AG04449 (cell line): ENCODE data around the gene ASNS.
"Not testable (repeated sequence)": the region's sequence is repeated elsewhere in the genome, so short reads cannot be mapped to it uniquely, and the experiment has no call there.

Source experiments
- CTCF ChIA-PET: fragments of 350-600 bp; formaldehyde crosslinking; extraction: SDS; loops from one replicate; lab custom pipeline; 2021; ENCODE audit warnings: antibody characterized with exemption; lab: Yijun Ruan, JAX
- POLR2A ChIA-PET: fragments of 400-600, 350-600 bp; formaldehyde crosslinking; extraction: SDS; loops from one replicate; lab custom pipeline; 2020; ENCODE audit warnings: antibody characterized with exemption, inconsistent platforms; lab: Yijun Ruan, JAX
- DNase-seq: peaks from one replicate; pipeline ENCODE4 v3.0.0-alpha.2; 2010; ENCODE audit warnings: low read depth, low spot score
- H3K4me3 ChIP-seq: 2 replicates; pipeline ENCODE4 v1.5.1; 2011; ENCODE audit warnings: low read depth, mild to moderate bottlenecking, control low read depth, low read length
- CTCF ChIP-seq: IDR thresholded peaks from one replicate; pipeline ENCODE4 v1.5.1; 2011; ENCODE audit warnings: mild to moderate bottlenecking, moderate library complexity, low read length, control low read depth, inconsistent platforms; ENCODE audit not compliant: insufficient read depth; ENCODE audit errors: missing control alignments

Gene ASNS

DNA sequence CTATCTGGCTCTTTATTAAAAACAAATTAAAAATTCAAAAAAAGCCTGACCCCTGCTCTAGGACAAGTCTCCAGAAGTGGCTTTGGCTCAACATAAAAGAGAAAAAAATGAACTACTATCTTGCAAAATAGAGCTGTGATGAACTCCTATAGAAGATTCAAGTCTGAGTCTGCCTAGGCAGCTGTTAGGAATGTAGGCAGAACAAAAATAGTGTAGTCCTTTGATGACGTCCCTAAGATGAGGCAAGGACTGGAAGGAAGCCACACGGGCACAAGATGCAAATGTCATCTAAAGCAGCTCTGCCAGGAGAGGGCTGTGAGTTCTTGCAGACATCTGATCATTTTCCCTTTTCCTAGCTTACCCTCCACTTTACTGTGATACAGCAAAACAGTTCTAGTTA is 20.5 kb downstream of the ASNS start:
- POLR2A ChIA-PET: no interaction called here

DNA sequence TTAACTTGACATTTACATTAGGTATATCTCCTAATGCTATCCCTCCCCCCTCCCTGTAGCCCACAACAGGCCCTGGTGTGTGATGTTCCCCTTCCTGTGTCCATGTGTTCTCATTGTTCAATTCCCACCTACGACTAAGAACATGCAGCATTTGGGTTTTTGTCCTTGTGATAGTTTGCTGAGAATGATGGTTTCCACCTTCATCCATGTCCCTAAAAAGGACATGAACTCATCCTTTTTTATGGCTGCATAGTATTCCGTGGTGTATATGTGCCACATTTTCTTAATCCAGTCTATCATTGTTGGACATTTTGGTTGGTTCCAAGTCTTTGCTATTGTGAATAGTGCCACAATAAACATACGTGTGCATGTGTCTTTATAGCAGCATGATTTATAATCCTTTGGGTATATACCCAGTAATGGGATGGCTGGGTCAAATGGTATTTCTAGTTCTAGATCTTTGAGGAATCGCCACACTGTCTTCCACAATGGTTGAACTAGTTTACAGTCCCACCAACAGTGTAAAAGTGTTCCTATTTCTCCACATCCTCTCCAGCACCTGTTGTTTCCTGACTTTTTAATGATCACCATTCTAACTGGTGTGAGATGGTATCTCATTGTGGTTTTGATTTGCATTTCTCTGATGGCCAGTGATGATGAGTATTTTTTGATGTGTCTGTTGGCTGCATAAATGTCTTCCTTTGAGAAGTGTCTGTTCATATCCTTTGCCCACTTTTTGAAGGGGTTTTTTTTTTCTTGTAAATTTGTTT is 21.8 kb downstream of the ASNS start:
- DNase-seq, POLR2A ChIA-PET, H3K4me3 ChIP-seq, CTCF ChIA-PET: not testable (repeated sequence)

More for the DNA sequence above, 20.5 kb downstream of the ASNS start:
- no peak for TF ChIP-seq CTCF
- CTCF ChIA-PET: no interaction called here
- H3K4me3 ChIP-seq: no peak overlapping the region
- DNase-seq: no peak

DNA sequence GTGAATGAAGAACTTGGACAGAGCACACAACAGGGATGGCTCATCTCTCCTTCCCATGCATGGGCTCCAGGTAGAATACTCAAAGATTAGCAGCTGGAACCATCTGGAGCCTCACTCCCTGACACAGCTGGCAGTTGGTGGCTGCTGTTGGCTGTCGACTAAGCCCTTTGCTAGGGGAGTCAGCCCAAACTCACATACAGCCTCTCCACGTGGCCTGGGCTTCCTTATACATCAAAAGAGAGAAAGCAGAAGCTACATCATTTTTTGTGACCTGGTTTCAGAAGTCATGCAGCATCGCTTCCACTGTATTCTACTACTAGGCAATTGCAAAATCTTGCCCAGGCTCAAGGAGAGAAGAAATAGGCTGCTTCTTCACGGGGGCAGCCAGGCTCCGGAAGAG is 24.4 kb downstream of the ASNS start:
- DNase-seq: no peak
- no peak for TF ChIP-seq CTCF
- POLR2A ChIA-PET: no interaction called here
- no peak overlapping the region for H3K4me3 ChIP-seq
- CTCF ChIA-PET: interaction anchor here (1.1 to 6.2 kb wide), 4 partner anchors 11 to 730 kb away, joined by 3 to 71 read pairs (median 21); partner anchors contain the start of gene SDHAF3

- no peak for TF ChIP-seq CTCF
- no peak overlapping the region for H3K4me3 ChIP-seq
- CTCF ChIA-PET: interaction anchor here (1.4 to 6.2 kb wide), 4 partner anchors 10 to 742 kb away, joined by 5 to 71 read pairs (median 34); partner anchors contain the start of gene SDHAF3
- DNase-seq: no peak
- POLR2A ChIA-PET: no interaction called here
Measured at GRCh38 chr7:97846945-97847344, 25.3 kb downstream of the ASNS start.

DNA sequence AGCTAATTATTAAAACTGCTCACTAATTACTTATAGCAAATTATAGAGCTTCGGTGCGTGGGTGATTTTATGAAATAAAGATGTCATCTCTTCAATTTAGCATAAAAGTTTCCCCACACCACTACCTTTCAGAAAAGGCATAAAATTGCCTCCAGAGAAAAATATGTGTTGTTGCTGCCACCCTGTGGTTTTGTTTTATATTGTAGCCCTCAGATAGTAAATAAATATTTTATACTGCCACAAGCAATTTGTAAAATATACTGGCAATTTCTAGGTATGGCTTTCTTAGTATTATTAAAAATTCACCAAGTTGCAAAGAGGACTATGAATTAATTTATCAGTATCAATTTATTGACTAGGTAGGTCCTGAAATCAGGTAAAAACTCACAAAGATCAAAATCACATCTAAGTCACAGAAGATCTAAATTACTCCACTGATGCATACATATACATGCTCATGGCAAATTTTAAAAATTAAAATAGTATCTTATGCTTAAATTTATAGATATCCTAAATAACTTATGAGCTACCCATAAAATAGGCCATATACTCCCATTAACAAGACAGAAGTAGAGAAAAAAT is 26.5 kb downstream of the ASNS start:
- no peak overlapping the region for H3K4me3 ChIP-seq
- TF ChIP-seq CTCF: peak; percentile 13
- CTCF ChIA-PET: interaction anchor here (0.7 to 6.2 kb wide), 17 partner anchors 9 to 1932 kb away, joined by 3 to 71 read pairs (median 5); partner anchors contain the start of gene ASNS
- no peak for DNase-seq
- POLR2A ChIA-PET: no interaction called here

DNA sequence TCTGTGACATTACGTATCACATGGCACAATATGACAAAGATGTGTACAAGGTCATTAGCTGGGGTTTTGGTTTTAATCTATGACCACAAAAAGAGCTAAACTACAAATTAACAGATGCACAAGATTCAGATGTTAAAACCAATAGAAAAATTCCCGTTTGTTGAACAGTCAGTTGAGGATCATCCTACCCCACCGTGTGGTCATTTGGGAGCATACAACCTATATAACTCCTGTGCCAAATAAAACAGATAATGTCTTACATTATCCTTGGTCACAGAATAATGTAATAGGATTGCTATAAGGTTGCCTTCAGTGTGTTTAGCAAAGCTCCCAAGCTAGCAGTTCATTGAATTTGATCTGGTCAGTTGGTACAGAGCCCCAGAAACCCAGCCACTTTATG is 28.2 kb downstream of the ASNS start:
- POLR2A ChIA-PET: no interaction called here

More for the DNA sequence above, 28.2 kb downstream of the ASNS start:
- no peak overlapping the region for H3K4me3 ChIP-seq
- TF ChIP-seq CTCF: no peak
- CTCF ChIA-PET: interaction anchor here (1.1 to 6.2 kb wide), 9 partner anchors 8 to 758 kb away, joined by 3 to 71 read pairs (median 7); no protein-coding TSS in a partner anchor
- no peak for DNase-seq
